Astrocyte of the cerebellum (primary cell): Measurements from ENCODE around the gene TTC3.
A peak's percentile ranks its signal among the peaks of the same experiment; 100 is the strongest.
"Not testable (repeated sequence)": the region's sequence is repeated elsewhere in the genome, so short reads cannot be mapped to it uniquely, and the experiment has no call there.

Experiments used
- DNase-seq: peaks from one replicate; pipeline ENCODE4 v3.0.0-alpha.2; 2011; ENCODE audit warnings: low read depth
- H3K4me3 ChIP-seq: 2 replicates; pipeline ENCODE4 v1.5.1; 2011; ENCODE audit warnings: mild to moderate bottlenecking, low read depth, low read length, moderate library complexity
- in situ Hi-C: cut with HindIII; loops from 2 replicates; pipeline ENCODE4 v1.10.0; 2017; ENCODE audit warnings: low sequenced_read_pairs
- TF ChIP-seq, protein P1 (sequence below): IDR thresholded peaks from 2 replicates; pipeline ENCODE4 v1.5.1; 2012; ENCODE audit warnings: low read length, low read depth, moderate library complexity, mild to moderate bottlenecking; ENCODE audit errors: missing control alignments

The TTC3 gene, protein sequence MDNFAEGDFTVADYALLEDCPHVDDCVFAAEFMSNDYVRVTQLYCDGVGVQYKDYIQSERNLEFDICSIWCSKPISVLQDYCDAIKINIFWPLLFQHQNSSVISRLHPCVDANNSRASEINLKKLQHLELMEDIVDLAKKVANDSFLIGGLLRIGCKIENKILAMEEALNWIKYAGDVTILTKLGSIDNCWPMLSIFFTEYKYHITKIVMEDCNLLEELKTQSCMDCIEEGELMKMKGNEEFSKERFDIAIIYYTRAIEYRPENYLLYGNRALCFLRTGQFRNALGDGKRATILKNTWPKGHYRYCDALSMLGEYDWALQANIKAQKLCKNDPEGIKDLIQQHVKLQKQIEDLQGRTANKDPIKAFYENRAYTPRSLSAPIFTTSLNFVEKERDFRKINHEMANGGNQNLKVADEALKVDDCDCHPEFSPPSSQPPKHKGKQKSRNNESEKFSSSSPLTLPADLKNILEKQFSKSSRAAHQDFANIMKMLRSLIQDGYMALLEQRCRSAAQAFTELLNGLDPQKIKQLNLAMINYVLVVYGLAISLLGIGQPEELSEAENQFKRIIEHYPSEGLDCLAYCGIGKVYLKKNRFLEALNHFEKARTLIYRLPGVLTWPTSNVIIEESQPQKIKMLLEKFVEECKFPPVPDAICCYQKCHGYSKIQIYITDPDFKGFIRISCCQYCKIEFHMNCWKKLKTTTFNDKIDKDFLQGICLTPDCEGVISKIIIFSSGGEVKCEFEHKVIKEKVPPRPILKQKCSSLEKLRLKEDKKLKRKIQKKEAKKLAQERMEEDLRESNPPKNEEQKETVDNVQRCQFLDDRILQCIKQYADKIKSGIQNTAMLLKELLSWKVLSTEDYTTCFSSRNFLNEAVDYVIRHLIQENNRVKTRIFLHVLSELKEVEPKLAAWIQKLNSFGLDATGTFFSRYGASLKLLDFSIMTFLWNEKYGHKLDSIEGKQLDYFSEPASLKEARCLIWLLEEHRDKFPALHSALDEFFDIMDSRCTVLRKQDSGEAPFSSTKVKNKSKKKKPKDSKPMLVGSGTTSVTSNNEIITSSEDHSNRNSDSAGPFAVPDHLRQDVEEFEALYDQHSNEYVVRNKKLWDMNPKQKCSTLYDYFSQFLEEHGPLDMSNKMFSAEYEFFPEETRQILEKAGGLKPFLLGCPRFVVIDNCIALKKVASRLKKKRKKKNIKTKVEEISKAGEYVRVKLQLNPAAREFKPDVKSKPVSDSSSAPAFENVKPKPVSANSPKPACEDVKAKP (N-terminal part only)

DNA sequence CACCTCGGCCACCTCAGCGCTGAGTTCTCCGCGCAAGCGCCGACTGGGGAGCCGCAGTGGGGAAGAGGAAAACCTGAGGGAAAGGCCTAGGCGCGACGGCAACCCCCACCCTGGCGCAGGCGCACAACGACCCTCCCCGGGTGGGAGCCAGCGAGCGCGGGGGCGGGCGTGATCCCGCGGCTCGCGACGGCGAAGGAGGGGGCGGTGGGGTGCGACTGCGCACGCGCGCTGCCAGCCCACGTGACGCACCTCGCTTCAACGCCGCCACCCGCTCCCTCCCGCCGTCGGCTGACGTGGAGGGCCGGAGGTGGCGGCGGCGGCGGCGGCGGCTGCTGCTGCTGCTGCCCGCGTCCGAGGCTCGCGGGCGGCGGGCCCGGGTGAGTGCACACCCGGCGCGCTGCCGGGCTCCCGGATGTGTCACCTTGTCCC, at the start of gene TTC3, which contains the start of gene PIGP:
Gene TTC3 (plus strand): TSS at position 267 of the 429 bp plus-strand sequence. CDS start 14,004 bp downstream, outside the sequence.
Gene PIGP (minus strand): TSS at position 84 of the 429 bp plus-strand sequence. CDS start 556 bp downstream, outside the sequence.
- in situ Hi-C loops, result no loop called here
- DNase-seq, result peak; percentile 78

GRCh38 chr21:37026499-37026898, 46.6 kb upstream of the TTC3 start:
- DNase-seq, result no peak
- in situ Hi-C loops, result no loop called here
- TF ChIP-seq, protein P1, sequence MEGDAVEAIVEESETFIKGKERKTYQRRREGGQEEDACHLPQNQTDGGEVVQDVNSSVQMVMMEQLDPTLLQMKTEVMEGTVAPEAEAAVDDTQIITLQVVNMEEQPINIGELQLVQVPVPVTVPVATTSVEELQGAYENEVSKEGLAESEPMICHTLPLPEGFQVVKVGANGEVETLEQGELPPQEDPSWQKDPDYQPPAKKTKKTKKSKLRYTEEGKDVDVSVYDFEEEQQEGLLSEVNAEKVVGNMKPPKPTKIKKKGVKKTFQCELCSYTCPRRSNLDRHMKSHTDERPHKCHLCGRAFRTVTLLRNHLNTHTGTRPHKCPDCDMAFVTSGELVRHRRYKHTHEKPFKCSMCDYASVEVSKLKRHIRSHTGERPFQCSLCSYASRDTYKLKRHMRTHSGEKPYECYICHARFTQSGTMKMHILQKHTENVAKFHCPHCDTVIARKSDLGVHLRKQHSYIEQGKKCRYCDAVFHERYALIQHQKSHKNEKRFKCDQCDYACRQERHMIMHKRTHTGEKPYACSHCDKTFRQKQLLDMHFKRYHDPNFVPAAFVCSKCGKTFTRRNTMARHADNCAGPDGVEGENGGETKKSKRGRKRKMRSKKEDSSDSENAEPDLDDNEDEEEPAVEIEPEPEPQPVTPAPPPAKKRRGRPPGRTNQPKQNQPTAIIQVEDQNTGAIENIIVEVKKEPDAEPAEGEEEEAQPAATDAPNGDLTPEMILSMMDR, result no peak
- no peak overlapping the region for H3K4me3 ChIP-seq

More for the DNA sequence above, at the start of gene TTC3, which contains the start of gene PIGP:
- TF ChIP-seq, protein P1, result no peak
- H3K4me3 ChIP-seq, result peak within 1 kb of the TSS; percentile 88

- no peak for DNase-seq
- TF ChIP-seq, protein P1, result no peak
- in situ Hi-C loops, result no loop called here
- no peak overlapping the region for H3K4me3 ChIP-seq
Measured at GRCh38 chr21:37028570-37028969, 44.5 kb upstream of the TTC3 start.

DNA sequence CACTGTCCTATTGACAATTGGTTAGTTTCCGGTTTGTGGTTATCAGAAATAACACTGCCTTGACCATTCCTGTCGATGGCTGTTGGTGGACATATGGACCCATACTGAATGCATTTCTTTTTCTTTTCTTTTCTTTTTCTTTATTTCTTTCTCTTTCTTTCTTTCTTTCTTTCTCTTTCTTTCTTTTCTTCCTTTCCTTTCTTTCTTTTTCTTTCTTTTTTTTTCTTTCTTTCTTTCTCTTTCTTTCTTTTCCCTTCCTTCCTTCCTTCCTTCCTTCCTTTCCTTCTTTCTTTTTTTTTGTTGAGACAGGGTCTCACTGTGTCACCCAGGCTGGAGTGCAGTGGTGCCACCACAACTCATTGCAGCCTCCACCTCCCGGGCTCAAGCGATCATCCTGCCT, 42.2 kb upstream of the TTC3 start:
- DNase-seq, result no peak
- in situ Hi-C loops, result no loop called here
- TF ChIP-seq, protein P1, result no peak
- no peak overlapping the region for H3K4me3 ChIP-seq

DNA sequence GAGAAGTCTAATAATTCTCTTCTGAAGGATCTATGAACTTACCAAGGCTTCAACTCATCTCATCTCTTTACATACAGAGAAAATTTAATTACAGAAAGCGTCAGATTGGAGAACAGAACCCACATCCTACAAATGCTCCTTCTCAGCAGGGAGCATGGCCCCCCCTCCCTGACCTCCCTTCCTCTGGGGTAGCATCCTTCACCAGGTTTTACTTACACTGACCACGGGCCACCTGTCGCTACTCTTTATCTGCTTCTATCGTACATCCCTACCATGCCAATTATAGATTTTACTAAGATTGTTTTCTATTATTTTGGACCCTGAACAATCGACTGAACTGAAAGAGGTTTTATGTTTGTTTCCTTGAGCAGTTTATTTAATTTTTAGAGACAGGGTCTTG, 40.8 kb upstream of the TTC3 start:
- in situ Hi-C loops, result no loop called here
- no peak overlapping the region for H3K4me3 ChIP-seq
- TF ChIP-seq, protein P1, result no peak
- no peak for DNase-seq

GRCh38 chr21:37032877-37033471, 40.1 kb upstream of the TTC3 start:
- peak; percentile 19 for DNase-seq

DNA sequence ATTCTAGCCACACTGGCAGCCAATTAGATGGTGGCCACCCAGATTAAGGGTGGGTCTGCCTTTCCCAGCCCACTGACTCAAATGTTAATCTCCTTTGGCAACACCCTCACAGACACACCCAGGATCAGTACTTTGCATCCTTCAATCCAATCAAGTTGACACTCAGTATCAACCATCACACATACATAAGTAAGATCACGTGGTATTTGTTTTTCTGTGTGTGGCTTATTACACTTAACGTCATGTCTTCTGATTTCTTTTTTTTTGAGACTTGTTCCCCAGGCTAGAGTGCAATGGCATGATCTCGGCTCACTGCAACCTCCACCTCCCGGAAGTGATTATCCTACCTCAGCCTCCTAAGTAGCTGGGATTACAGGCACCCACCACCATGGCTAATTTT, 38.7 kb upstream of the TTC3 start:
- H3K4me3 ChIP-seq, DNase-seq, in situ Hi-C loops: not testable (repeated sequence)

More at GRCh38 chr21:37032877-37033471, 40.1 kb upstream of the TTC3 start:
- in situ Hi-C loops, result no loop called here
- no peak overlapping the region for H3K4me3 ChIP-seq
- TF ChIP-seq, protein P1, result no peak
